Neural cell (in vitro differentiated cells): ENCODE data around the gene KCTD21. TPM values are rescaled to one million over a fixed set of nuclear protein-coding genes. Genes with fewer than 3 reads are reported as not detected.

ENCODE experiments used
- H2AFZ ChIP-seq: fragments of 200-600, 300-800 bp; sonication (generic), shearing (Covaris generic); 2 replicates; pipeline ENCODE4 v1.6.0; 2014; ENCODE audit warnings: low read depth, mild to moderate bottlenecking, antibody characterized with exemption, low read length, moderate library complexity
- H3F3A ChIP-seq: fragments of 200-600 bp; shearing (Covaris generic); 2 replicates; pipeline ENCODE4 v1.6.1; 2016; ENCODE audit warnings: mild to moderate bottlenecking, moderate library complexity, mixed read lengths, antibody characterized with exemption, low read length; ENCODE audit not compliant: insufficient read depth, poor library complexity, severe bottlenecking
- H3K27ac ChIP-seq: fragments of 200-600, 300-800 bp; sonication (generic), shearing (Covaris generic); 2 replicates; pipeline ENCODE4 v1.5.1; 2014; ENCODE audit warnings: mild to moderate bottlenecking, low read length, moderate library complexity
- H3K27me3 ChIP-seq: fragments of 300-800, 200-600 bp; sonication (generic), shearing (Covaris generic); 2 replicates; pipeline ENCODE4 v1.6.0; 2014; ENCODE audit warnings: mild to moderate bottlenecking, low read depth, low read length, moderate library complexity; ENCODE audit not compliant: insufficient read depth
- H3K36me3 ChIP-seq: fragments of 300-800, 200-600 bp; sonication (generic), shearing (Covaris generic); 2 replicates; pipeline ENCODE4 v1.5.1; 2014; ENCODE audit warnings: mild to moderate bottlenecking, antibody characterized with exemption, low read length, moderate library complexity; ENCODE audit not compliant: insufficient read depth
- H3K4me2 ChIP-seq: fragments of 300-800, 200-600 bp; sonication (generic), shearing (Covaris generic); 2 replicates; pipeline ENCODE4 v1.6.0; 2014; ENCODE audit warnings: mild to moderate bottlenecking, low read length
- H3K4me3 ChIP-seq: fragments of 300-800, 200-600 bp; sonication (generic), shearing (Covaris generic); 2 replicates; pipeline ENCODE4 v1.5.1; 2014; ENCODE audit warnings: mild to moderate bottlenecking, low read length, moderate library complexity
- H3K79me2 ChIP-seq: fragments of 200-600 bp; shearing (Covaris generic); replicated peaks from 2 replicates; pipeline ENCODE4 v1.6.0; 2014; ENCODE audit warnings: mild to moderate bottlenecking, low read length, moderate library complexity; ENCODE audit not compliant: insufficient read depth
- H3K9ac ChIP-seq: fragments of 300-800, 200-600 bp; sonication (generic), shearing (Covaris generic); 2 replicates; pipeline ENCODE4 v1.6.1; 2016; ENCODE audit warnings: mild to moderate bottlenecking, low read length, mixed read lengths
- H3K9me2 ChIP-seq: fragments of 200-600 bp; shearing (Covaris generic); 2 replicates; pipeline ENCODE4 v1.6.1; 2016; ENCODE audit warnings: mild to moderate bottlenecking, low read length, mixed read lengths; ENCODE audit not compliant: insufficient read depth
- H3K9me3 ChIP-seq: fragments of 200-600, 300-800 bp; sonication (generic), shearing (Covaris generic); 2 replicates; pipeline ENCODE4 v1.6.1; 2016; ENCODE audit warnings: mild to moderate bottlenecking, mixed run types, low read length, moderate library complexity, mixed read lengths
- H4K20me1 ChIP-seq: fragments of 200-600 bp; shearing (Covaris generic); 2 replicates; pipeline ENCODE4 v1.6.1; 2016; ENCODE audit warnings: mild to moderate bottlenecking, mixed run types; ENCODE audit not compliant: insufficient read depth
- CTCF ChIP-seq: fragments of 450-650 bp; IDR thresholded peaks from 2 replicates; pipeline ENCODE4 v1.5.1; 2014; ENCODE audit warnings: antibody characterized with exemption, mild to moderate bottlenecking, moderate library complexity; ENCODE audit not compliant: poor library complexity, severe bottlenecking
- EP300 ChIP-seq: fragments of 450-650 bp; conservative IDR thresholded peaks from 2 replicates; pipeline ENCODE4 v1.6.1; 2014; ENCODE audit warnings: antibody characterized with exemption, mild to moderate bottlenecking, moderate library complexity; ENCODE audit not compliant: poor library complexity, severe bottlenecking
- EZH2 ChIP-seq: fragments of 200-600, 300-800 bp; shearing (Covaris generic), sonication (generic); IDR thresholded peaks from 2 replicates; pipeline ENCODE4 v1.6.1; 2014; ENCODE audit warnings: antibody characterized with exemption, low read length, borderline replicate concordance, mild to moderate bottlenecking; ENCODE audit not compliant: insufficient read depth, poor library complexity, severe bottlenecking
- MXI1 ChIP-seq: fragments of 450-650 bp; conservative IDR thresholded peaks from 2 replicates; pipeline ENCODE4 v1.6.1; 2014; ENCODE audit warnings: antibody characterized with exemption, mild to moderate bottlenecking; ENCODE audit not compliant: poor library complexity, severe bottlenecking
- POLR2AphosphoS5 ChIP-seq: IDR thresholded peaks from 2 replicates; pipeline ENCODE4 v1.6.1; 2012
- RAD21 ChIP-seq: fragments of 450-650 bp; conservative IDR thresholded peaks from 2 replicates; pipeline ENCODE4 v1.6.1; 2014; ENCODE audit warnings: antibody characterized with exemption, mild to moderate bottlenecking, moderate library complexity
- REST ChIP-seq: IDR thresholded peaks from 2 replicates; pipeline ENCODE4 v1.6.1; 2012; ENCODE audit warnings: borderline replicate concordance
- SMC3 ChIP-seq: fragments of 450-650 bp; conservative IDR thresholded peaks from 2 replicates; pipeline ENCODE4 v1.6.1; 2014; ENCODE audit warnings: antibody characterized with exemption, mild to moderate bottlenecking, moderate library complexity; ENCODE audit not compliant: poor library complexity
- TAF1 ChIP-seq: IDR thresholded peaks from 2 replicates; pipeline ENCODE4 v1.6.1; 2012; ENCODE audit warnings: low read depth
- polyA plus RNA-seq: library from polyadenylated mRNA; depleted of rRNA; stranded (reverse); fragments of >200 nt; gene quantifications from 2 replicates; pipeline ENCODE4 v1.2.3, GENCODE V29; 2014

Gene KCTD21
- polyA plus RNA-seq, 1 donor from 2014 or later = 1.4 TPM

- Histone ChIP-seq H3K9me2 (no peaks in the 10 kb centered on the region), H3K4me3 (no peak overlapping the region), H3K9ac (no peak overlapping the region), H3K36me3 (no peaks in the 10 kb centered on the region), H4K20me1 (no peaks in the 10 kb centered on the region), H3K9me3 (no peaks in the 10 kb centered on the region), H3K27me3 (no peaks in the 10 kb centered on the region), H3K79me2 (no peaks in the 10 kb centered on the region), H3K4me2 (no peak overlapping the region), H2AFZ (no peak overlapping the region), H3F3A (no peaks in the 10 kb centered on the region), H3K27ac (no peak overlapping the region)
- TF ChIP-seq RAD21 (no peak), EP300 (no peak), TAF1 (no peak), REST (no peak), CTCF (no peak), SMC3 (no peak), MXI1 (no peak), EZH2 (no peak), POLR2AphosphoS5 (no peak)
Measured at GRCh38 chr11:78207532-78208256, 19.3 kb upstream of the KCTD21 start.

- Histone ChIP-seq H3K4me2 (no peak overlapping the region), H3F3A (no peaks in the 10 kb centered on the region), H3K9ac (no peak overlapping the region), H3K79me2 (no peaks in the 10 kb centered on the region), H3K27ac (no peak overlapping the region), H3K9me3 (no peaks in the 10 kb centered on the region), H3K27me3 (no peaks in the 10 kb centered on the region), H3K9me2 (no peaks in the 10 kb centered on the region), H4K20me1 (no peaks in the 10 kb centered on the region), H3K36me3 (no peaks in the 10 kb centered on the region), H3K4me3 (no peak overlapping the region), H2AFZ (no peak overlapping the region)
- TF ChIP-seq EP300 (no peak), CTCF (no peak), TAF1 (no peak), SMC3 (no peak), MXI1 (no peak), POLR2AphosphoS5 (no peak), REST (no peak), EZH2 (no peak), RAD21 (no peak)
Measured at GRCh38 chr11:78205691-78206090, 17.3 kb upstream of the KCTD21 start.
